LNCAP (cell line): ENCODE measurements around the gene GUCA1C.

ENCODE experiments used
- TF ChIP-seq, protein P1 (sequence below): fragments of 450-650 bp; IDR thresholded peaks from 2 replicates; pipeline ENCODE4 v1.5.1; 2017; ENCODE audit warnings: mild to moderate bottlenecking

GUCA1C gene

DNA sequence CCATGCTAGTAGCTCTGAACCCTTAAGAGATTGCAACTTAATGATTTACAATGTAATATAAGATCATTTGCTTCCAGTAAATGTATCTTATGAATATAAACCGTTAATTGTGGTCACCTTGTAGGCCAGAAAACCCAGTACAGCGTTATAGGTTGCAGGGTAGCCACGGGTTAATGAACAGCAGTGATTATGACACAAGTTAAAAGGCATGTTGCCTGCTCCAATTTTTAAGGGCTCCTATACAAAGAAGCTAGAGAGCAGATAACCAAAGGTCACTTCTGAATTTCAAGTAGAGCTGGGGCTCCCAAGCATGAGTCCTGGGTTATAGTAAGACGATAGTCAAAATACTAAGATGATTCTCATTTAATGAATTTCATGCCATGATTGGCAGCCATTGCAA is 13.5 kb downstream of the GUCA1C start:
- TF ChIP-seq, protein P1, sequence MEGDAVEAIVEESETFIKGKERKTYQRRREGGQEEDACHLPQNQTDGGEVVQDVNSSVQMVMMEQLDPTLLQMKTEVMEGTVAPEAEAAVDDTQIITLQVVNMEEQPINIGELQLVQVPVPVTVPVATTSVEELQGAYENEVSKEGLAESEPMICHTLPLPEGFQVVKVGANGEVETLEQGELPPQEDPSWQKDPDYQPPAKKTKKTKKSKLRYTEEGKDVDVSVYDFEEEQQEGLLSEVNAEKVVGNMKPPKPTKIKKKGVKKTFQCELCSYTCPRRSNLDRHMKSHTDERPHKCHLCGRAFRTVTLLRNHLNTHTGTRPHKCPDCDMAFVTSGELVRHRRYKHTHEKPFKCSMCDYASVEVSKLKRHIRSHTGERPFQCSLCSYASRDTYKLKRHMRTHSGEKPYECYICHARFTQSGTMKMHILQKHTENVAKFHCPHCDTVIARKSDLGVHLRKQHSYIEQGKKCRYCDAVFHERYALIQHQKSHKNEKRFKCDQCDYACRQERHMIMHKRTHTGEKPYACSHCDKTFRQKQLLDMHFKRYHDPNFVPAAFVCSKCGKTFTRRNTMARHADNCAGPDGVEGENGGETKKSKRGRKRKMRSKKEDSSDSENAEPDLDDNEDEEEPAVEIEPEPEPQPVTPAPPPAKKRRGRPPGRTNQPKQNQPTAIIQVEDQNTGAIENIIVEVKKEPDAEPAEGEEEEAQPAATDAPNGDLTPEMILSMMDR = no peak

DNA sequence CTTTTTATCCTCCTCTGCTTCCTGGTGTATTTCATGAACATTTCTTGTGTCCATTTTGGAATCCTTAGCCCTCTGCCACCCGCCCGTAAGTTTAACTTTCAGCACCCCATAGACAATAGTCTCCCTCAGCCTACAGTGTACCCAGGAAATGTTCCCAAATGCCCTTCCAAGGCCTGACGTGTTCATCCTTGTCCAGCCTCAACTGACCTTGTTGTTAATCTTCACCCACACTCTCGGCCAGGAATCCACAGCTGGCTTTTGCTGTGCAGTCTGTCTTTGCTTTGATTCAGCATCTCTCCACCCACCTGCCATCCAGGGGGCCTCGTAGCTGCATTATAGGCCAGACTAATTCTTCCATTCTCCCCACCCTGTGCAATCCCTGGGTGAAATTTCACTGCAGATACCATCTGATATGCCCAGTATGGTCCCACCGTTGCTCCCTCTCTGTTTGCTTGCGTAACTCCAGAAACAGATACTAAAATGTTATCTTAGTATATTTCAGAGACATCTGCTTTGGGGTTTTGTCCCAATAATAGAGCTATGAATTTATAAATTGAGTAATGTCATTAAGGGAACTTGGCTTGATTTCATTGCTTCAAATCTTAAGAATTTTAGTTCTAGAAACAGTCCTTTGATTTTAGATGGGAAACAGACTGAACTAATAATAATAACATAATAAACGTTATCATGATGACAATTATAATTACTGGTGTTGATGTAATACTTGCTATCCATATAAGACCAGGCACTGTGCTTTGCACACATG is 16.6 kb downstream of the GUCA1C start:
- TF ChIP-seq, protein P1 = no peak

DNA sequence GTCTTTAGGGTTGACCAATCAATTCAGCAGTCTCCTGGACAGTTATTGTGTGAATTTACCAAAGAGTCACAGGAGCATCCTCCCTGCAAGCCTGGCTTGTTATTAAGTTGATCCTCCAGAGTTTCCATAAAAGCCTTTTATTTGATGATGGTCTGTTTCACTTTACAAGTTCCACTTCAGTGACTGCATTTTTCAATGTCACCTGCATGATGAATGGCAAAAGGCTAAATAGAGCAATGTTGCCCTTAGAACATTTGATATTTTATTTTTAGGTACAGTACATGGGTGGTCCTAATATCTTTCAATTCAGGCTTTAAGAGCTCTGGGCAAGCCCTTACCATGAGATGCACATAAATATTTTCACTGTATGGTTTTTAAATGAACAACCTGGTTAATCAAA is 22.6 kb downstream of the GUCA1C start:
- TF ChIP-seq, protein P1 = no peak

DNA sequence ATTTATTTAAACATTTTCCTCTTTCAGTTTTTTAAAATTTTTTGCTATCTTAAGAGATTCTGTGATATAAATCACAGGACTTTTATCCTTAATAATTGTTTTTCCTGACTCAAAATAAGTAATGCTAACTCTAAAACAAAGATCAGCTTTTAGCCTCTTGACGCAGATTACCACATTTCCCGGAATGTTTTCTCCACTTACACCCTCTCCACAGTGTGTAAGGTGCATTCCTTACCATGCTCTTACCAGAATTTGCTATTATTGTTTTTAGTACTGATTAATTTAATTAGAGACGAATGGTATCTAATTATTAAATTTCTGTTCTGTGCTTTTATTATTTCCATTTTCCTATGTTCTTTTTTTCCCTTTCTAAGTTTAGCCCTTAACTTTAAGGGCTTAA is 34.8 kb downstream of the GUCA1C start:
- TF ChIP-seq, protein P1 = no peak

DNA sequence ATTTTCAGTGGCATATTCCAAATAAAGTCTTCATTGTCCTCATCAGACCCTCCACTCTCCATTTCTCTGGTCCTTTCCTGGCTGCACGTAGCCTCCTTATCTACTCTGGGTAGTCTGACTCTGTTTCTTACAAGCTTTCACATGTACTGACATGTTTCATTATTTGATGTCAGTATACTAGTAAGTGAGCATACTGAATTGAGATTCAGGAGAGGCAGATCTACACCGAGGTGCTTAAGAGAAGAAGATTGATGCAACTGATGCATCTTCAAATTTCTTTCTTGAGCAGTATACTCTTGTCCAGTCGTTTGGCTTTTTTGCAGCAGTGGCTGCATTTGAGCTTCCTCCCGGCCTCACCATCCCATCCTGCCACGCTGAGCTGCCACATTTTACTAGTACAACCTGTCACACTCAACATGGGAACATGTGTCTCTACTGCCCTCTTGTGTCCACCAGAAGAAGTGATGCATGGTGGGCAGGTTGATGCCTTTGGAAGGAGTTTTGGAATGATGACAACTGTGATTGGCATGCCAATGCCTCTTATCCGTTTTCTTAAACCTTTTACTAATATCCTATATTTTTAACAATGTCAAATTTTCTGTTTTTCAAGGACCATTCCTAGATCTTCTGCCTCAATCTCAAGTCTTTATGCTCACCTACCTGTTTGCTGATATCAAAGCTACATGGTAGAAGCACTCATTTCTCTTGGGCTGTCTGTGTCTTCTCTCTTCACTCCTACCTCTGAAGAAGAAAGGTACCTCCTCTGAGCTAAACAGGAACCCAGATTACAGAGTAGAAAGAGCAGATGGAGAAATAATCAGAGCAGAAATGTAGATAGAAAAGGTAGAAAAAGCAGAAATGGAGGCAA is 38.7 kb downstream of the GUCA1C start:
- TF ChIP-seq, protein P1 = peak; percentile 88

DNA sequence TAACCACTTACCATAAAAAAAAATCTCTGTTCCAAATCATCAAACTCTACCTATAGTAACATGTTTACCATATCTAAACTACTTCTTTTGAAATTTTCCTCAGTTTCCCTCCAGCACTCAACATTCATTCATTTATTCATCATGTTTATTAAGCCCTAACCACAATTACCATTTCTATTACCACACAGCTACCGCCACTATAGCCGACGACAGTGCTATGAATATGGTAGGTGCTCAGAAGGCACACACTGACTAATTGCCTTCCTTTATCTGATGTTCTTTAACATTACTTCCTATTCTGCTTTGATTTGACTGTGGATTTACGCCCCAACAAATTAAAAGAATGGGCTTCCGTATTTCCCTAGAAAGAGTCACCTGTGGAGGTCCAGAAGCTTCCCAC is 43.9 kb downstream of the GUCA1C start:
- TF ChIP-seq, protein P1 = no peak

GRCh38 chr3:108907194-108907593 is 46.5 kb downstream of the GUCA1C start:
- TF ChIP-seq, protein P1 = no peak
